ENCODE results near the gene CALY. TPM values are rescaled to one million over a fixed set of nuclear protein-coding genes. Genes with fewer than 3 reads are reported as not detected.

Gene CALY
- total RNA-seq, 2 donors from 2014 or later: not detected

GRCh38 chr10:133309100-133309719 lies 27.5 kb downstream of the CALY start:
- peak; percentile 85 for ATAC-seq (replicated peaks)
- peaks cover 49% of the 10 kb centered on the region for H3K36me3 Mint-ChIP-seq (ENCODE audit: low read depth)

GRCh38 chr10:133308421-133309099 lies 28.1 kb downstream of the CALY start, which contains the start of the genes TUBGCP2 and ZNF511:
TUBGCP2 (minus strand) TSS chr10:133308872; CDS start chr10:133302941, 5,931 bp downstream.
ZNF511 (plus strand) TSS chr10:133308914; CDS start chr10:133308944, 30 bp downstream.
- Mint-ChIP-seq H3K4me1 (peaks cover 21% of the 10 kb centered on the region), H3K4me3 (peak within 1 kb of the TSS; percentile 94), H3K27me3 (no peaks in the 10 kb centered on the region), H3K36me3 (ENCODE audit: low read depth) (peaks cover 52% of the 10 kb centered on the region), H3K27ac (peak within 1 kb of the TSS; percentile 99), H3K9me3 (no peaks in the 10 kb centered on the region)
- ATAC-seq (replicated peaks): peak; percentile 82

More at GRCh38 chr10:133309100-133309719, 27.5 kb downstream of the CALY start:
- Mint-ChIP-seq H3K4me1 (peaks cover 21% of the 10 kb centered on the region), H3K27me3 (no peaks in the 10 kb centered on the region), H3K4me3 (peak overlapping the region; percentile 94), H3K9me3 (no peaks in the 10 kb centered on the region), H3K27ac (no peak overlapping the region)

- no peaks in the 10 kb centered on the region for H3K27me3 Mint-ChIP-seq
- H3K36me3 Mint-ChIP-seq (ENCODE audit: low read depth): peaks cover 53% of the 10 kb centered on the region
- peak overlapping the region; percentile 94 for H3K4me3 Mint-ChIP-seq
- H3K9me3 Mint-ChIP-seq: no peaks in the 10 kb centered on the region
- H3K27ac Mint-ChIP-seq: peak overlapping the region; percentile 99
- H3K4me1 Mint-ChIP-seq: peaks cover 21% of the 10 kb centered on the region
- peak; percentile 56 for ATAC-seq (replicated peaks)
Measured at GRCh38 chr10:133307776-133308420, 28.8 kb downstream of the CALY start.

GRCh38 chr10:133306941-133307379 lies 29.7 kb downstream of the CALY start:
- peak overlapping the region; percentile 99 for H3K27ac Mint-ChIP-seq
- peaks cover 24% of the 10 kb centered on the region for H3K4me1 Mint-ChIP-seq
- ATAC-seq (replicated peaks): no peak
- H3K27me3 Mint-ChIP-seq: no peaks in the 10 kb centered on the region
- H3K4me3 Mint-ChIP-seq: peak overlapping the region; percentile 94
- H3K9me3 Mint-ChIP-seq: no peaks in the 10 kb centered on the region
- peaks cover 49% of the 10 kb centered on the region for H3K36me3 Mint-ChIP-seq (ENCODE audit: low read depth)

- H3K36me3 Mint-ChIP-seq (ENCODE audit: low read depth): peaks cover 46% of the 10 kb centered on the region
- no peaks in the 10 kb centered on the region for H3K27me3 Mint-ChIP-seq
- H3K4me1 Mint-ChIP-seq: peaks cover 24% of the 10 kb centered on the region
- no peaks in the 10 kb centered on the region for H3K9me3 Mint-ChIP-seq
- no peak overlapping the region for H3K27ac Mint-ChIP-seq
- no peak for ATAC-seq (replicated peaks)
- H3K4me3 Mint-ChIP-seq: no peak overlapping the region
Measured at GRCh38 chr10:133306097-133306476, 30.6 kb downstream of the CALY start.

GRCh38 chr10:133303206-133303605 lies 33.5 kb downstream of the CALY start:
- ATAC-seq (replicated peaks): no peak
- no peaks in the 10 kb centered on the region for H3K27me3 Mint-ChIP-seq
- H3K4me3 Mint-ChIP-seq: no peak overlapping the region
- H3K4me1 Mint-ChIP-seq: peaks cover 24% of the 10 kb centered on the region
- peaks cover 57% of the 10 kb centered on the region for H3K36me3 Mint-ChIP-seq (ENCODE audit: low read depth)
- no peak overlapping the region for H3K27ac Mint-ChIP-seq
- no peaks in the 10 kb centered on the region for H3K9me3 Mint-ChIP-seq

- no peak for ATAC-seq (replicated peaks)
- H3K9me3 Mint-ChIP-seq: no peaks in the 10 kb centered on the region
Measured at GRCh38 chr10:133302230-133302629, 34.5 kb downstream of the CALY start.

GRCh38 chr10:133299738-133300137 lies 37.0 kb downstream of the CALY start:
- no peak for ATAC-seq (replicated peaks)
- Mint-ChIP-seq H3K36me3 (ENCODE audit: low read depth) (peaks cover 80% of the 10 kb centered on the region), H3K27ac (no peak overlapping the region), H3K9me3 (no peaks in the 10 kb centered on the region), H3K27me3 (no peaks in the 10 kb centered on the region), H3K4me1 (peaks cover 4% of the 10 kb centered on the region), H3K4me3 (no peak overlapping the region)

More at GRCh38 chr10:133302230-133302629, 34.5 kb downstream of the CALY start:
- Mint-ChIP-seq H3K27me3 (no peaks in the 10 kb centered on the region), H3K4me1 (peaks cover 14% of the 10 kb centered on the region), H3K4me3 (no peak overlapping the region), H3K36me3 (ENCODE audit: low read depth) (peaks cover 61% of the 10 kb centered on the region), H3K27ac (no peak overlapping the region)

- ATAC-seq (replicated peaks): no peak
- no peak overlapping the region for H3K4me3 Mint-ChIP-seq
- no peaks in the 10 kb centered on the region for H3K27me3 Mint-ChIP-seq
- H3K36me3 Mint-ChIP-seq (ENCODE audit: low read depth): peaks cover 85% of the 10 kb centered on the region
- peaks cover 4% of the 10 kb centered on the region for H3K4me1 Mint-ChIP-seq
- H3K27ac Mint-ChIP-seq: no peak overlapping the region
- H3K9me3 Mint-ChIP-seq: no peaks in the 10 kb centered on the region
Measured at GRCh38 chr10:133299224-133299623, 37.5 kb downstream of the CALY start.

- Mint-ChIP-seq H3K36me3 (ENCODE audit: low read depth) (peaks cover 88% of the 10 kb centered on the region), H3K27me3 (no peaks in the 10 kb centered on the region), H3K9me3 (no peaks in the 10 kb centered on the region), H3K4me3 (no peak overlapping the region), H3K4me1 (peaks cover 4% of the 10 kb centered on the region), H3K27ac (no peak overlapping the region)
- ATAC-seq (replicated peaks): no peak
Measured at GRCh38 chr10:133298466-133298865, 38.2 kb downstream of the CALY start.

- Mint-ChIP-seq H3K36me3 (ENCODE audit: low read depth) (peaks cover 92% of the 10 kb centered on the region), H3K9me3 (no peaks in the 10 kb centered on the region), H3K27me3 (no peaks in the 10 kb centered on the region), H3K4me1 (peaks cover under 1% of the 10 kb centered on the region), H3K4me3 (no peak overlapping the region), H3K27ac (no peak overlapping the region)
- ATAC-seq (replicated peaks): no peak
Measured at GRCh38 chr10:133297504-133297903, 39.2 kb downstream of the CALY start.

- Mint-ChIP-seq H3K27ac (no peak overlapping the region), H3K27me3 (no peaks in the 10 kb centered on the region), H3K4me1 (no peaks in the 10 kb centered on the region), H3K4me3 (no peak overlapping the region), H3K36me3 (ENCODE audit: low read depth) (peaks cover 87% of the 10 kb centered on the region), H3K9me3 (no peaks in the 10 kb centered on the region)
- no peak for ATAC-seq (replicated peaks)
Measured at GRCh38 chr10:133295426-133296320, 41.0 kb downstream of the CALY start.

GRCh38 chr10:133294189-133294588 lies 42.5 kb downstream of the CALY start:
- no peaks in the 10 kb centered on the region for H3K27me3 Mint-ChIP-seq
- H3K4me1 Mint-ChIP-seq: no peaks in the 10 kb centered on the region
- H3K27ac Mint-ChIP-seq: no peak overlapping the region
- no peak overlapping the region for H3K4me3 Mint-ChIP-seq
- H3K36me3 Mint-ChIP-seq (ENCODE audit: low read depth): peaks cover 87% of the 10 kb centered on the region
- ATAC-seq (replicated peaks): no peak
- H3K9me3 Mint-ChIP-seq: no peaks in the 10 kb centered on the region

- Mint-ChIP-seq H3K36me3 (ENCODE audit: low read depth) (peaks cover 87% of the 10 kb centered on the region), H3K4me1 (no peaks in the 10 kb centered on the region), H3K4me3 (no peak overlapping the region), H3K9me3 (no peaks in the 10 kb centered on the region), H3K27me3 (no peaks in the 10 kb centered on the region), H3K27ac (no peak overlapping the region)
- no peak for ATAC-seq (replicated peaks)
Measured at GRCh38 chr10:133293810-133294119, 42.9 kb downstream of the CALY start.

Measured in activated T-helper 17 cell treated with anti-CD3 and anti-CD28 coated beads, Interleukin-2, amount 50 U/mL, for 72 hours (primary cell).